HG02678 (cell line): ENCODE data around the gene CLSTN2.
A peak's percentile ranks its signal among the peaks of the same experiment; 100 is the strongest.

Experiments used
- ATAC-seq: cut with Tn5 transposase; IDR thresholded peaks from one replicate; pipeline ENCODE4 v1.9.1; 2021; ENCODE audit warnings: mild to moderate bottlenecking, moderate library complexity; ENCODE audit not compliant: unreplicated experiment

Gene CLSTN2

DNA sequence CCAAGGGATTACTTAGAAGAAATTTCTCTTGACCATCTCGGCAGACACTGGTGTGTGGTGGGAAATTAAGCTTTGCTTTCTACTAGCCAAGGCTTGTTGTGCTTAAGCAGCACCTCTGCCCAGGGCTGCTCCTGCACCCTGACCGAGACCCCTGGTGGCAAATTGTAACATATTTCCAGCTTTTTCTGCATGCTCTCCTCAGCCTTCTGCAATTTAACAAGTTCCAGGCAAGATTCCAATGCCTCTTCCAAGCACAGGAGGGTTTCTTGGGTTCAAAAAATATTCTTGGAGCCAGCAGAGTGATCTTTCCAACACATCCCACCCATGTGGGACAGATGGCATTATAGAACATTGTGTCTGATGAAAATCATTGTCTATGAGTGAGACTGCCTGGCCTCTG is 210.5 kb downstream of the CLSTN2 start:
- ATAC-seq = no peak

DNA sequence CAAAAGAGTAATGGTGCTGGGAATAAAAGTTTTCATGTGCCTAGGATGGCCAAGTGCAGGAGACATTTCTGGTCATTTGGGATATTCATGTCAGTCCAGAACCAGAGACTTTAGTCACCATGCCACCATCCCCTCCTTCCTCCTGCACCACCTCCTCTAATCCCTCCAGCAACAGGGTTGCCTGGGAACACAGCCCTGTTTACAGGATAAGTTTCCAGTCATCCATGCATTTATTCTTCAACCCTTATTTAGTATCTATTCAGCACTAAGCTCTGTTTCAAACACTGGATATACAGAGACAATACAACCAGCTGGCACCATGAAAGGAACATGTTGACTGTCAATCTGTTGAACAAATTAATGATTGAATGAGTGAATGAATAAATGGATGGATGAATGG is 211.7 kb downstream of the CLSTN2 start:
- no peak for ATAC-seq

DNA sequence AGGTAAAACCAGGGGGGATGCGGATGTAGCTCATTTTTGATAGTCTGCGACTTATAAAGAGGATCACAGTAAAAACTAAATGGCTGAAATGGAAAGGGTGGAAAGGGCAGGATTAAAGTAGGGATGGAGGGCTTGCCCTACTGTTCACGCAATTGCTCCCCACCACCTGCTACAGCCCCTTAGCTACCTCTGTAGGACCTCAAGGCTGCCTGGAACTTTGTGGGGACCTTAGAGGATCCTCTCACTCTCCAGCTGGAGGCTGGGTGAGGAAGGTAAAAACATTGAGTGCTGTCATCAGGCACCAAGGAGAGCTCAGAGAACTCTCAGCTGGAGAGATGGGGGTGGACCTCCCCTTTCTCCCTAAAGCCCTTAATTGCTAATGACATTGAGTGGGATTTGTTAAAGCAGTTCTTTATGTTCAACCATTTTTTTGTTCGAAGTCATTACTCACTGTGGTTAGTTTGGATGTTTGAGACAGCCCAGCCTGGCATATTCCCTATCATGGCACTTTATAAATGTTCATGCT is 213.0 kb downstream of the CLSTN2 start:
- ATAC-seq = no peak

DNA sequence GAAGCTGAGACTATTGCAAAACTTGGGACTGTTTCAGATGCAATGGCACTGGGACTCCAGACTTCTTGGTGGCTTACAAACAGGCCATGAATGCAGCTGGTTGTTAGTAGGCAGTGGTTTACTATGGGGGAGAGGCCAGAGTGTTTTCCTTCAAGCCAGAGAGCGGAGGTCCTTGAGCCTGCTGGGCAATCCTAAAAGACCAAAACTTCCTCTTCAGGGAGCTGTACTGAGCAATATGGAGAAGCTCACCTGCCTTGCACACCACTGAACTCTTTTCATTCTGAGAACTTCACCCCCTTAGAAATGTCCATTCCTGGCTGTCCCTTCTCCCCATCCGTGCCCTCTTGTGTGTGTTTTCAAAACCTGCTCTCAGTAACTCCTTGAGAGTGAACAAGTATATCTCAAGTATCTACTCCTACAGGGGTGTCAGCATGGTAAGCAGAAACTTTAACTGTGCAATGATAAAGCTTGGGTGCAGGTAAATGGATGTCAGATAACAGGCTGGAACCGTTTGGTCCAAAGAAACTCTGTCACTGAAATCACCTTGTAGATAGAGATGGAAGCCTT is 213.9 kb downstream of the CLSTN2 start:
- ATAC-seq = no peak

DNA sequence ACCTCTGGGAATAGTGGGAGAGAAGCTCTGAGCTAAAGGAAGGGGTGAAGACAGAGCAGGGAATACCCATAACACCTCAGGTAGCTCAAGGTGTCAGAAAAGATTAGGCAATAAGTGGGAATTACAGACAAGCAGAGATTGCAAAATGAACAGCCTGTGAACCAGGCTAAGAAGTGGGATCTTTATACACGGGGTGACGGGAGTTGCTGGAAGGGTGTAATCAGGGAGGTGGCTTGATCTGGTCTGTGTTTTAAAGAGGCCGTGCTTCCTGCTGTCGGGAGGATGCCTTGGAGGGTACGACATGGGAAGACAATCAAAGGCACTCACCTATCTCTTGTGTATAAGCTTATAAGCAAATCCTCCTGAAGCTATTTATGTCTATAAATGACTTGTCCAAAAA is 216.3 kb downstream of the CLSTN2 start:
- no peak for ATAC-seq

DNA sequence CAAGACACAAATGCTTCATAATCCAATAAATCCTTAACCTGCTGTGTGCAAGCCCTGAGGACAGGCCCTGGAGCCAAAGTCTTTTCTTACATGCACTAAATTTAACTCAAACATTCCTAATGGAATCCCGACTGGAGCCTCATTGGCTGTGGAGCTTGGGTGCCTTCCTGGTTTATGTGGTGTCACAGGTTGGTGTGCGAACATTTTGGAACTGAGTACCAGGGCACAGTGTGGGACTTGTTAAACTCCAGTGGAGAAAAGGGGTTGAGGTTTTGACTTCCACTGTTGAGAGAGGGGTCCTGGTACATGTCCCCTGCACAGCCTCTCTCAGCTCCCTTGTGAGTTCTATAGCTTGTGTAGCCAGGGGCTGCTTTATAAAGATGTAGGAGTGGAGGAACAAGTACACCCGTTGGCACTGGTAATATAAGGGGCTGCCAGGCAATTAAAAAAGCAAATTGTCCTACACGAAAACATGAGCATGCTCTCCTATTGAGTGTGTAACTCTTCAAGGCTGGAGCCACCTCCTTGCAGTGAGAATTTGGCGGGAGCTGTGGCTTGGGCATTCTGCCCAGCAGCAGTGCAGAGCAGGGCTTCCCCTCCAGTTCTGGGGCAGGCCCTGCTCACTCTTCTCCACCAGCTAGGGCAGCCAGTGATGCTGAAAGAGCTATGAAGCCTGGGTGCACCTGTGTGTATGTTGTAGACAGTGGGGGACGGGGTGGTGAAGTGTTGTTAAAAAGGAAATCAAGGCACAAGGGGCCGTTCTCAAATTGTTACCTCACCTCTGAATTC is 218.1 kb downstream of the CLSTN2 start:
- ATAC-seq = no peak

DNA sequence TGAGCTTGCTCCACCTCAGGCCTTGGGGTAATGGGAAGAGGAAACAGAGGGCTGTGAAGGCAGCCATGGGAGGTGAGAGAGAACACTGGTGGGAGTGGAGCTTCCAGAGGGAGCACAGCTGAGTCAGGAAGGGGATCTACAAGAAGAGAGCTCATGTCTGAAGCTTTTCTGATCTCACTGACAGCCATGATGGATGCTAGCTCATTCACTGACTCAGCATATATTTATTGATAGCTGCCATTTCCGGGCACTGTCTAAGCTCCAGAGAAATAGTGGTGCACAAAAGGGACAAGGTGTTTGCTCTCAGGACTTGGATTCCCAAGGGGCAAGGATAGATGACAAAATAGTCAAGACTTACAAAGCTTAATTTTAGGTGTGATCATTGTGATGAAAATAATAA is 218.8 kb downstream of the CLSTN2 start:
- no peak for ATAC-seq

DNA sequence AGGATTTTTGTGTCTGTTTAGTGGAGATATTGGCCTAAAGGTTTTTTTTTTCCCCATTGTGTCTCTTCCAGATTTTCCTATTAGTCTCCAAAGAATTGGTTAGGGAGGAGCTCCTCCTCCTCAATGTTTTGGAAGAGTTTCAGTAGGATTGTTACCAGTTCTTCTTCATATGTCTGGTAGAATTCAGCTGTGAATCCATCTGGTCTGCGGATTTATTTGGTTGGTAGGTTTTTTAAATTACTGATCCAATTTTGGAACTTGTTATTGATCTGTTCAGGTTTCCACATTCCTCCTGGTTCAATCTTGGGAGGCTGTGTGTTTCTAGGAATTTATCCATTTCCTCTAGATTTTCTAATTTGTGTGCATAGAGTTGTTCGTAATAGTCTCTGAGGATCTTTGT is 222.2 kb downstream of the CLSTN2 start:
- no peak for ATAC-seq

DNA sequence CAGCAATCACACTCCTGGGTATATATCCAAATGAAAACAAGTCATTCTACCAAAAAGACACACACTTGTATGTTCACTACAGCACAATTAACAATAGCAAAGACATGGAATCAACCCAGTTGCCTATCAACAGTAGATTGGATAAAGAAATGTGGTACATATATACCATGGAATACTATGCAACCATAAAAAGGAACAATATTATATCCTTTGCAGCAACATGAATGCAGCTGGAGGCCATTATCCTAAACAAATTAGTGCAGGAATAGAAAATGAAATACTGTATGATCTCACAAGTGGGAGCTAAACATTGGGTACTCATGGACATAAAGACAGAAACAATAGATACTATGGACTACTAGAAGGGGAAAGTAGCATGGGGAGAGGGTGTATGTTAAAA is 224.7 kb downstream of the CLSTN2 start:
- ATAC-seq = no peak

DNA sequence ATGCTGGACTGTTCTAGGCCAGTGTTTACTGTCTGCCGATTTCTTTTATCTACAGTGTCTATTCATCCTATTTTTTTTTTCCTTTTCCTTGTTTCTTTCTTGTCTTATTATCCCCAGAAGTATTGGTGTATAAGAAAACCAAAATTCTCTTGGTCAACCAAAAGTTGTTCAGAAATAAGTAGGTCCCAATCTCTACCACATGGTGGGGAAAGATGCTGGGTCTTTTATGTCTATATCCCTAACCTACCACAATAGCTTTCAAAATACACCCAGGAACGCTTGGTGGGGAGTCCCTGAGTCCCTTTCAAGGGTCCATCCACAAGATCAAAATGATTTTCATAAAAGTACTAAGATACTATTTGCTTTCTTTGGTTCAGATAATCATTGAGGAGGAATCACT is 225.6 kb downstream of the CLSTN2 start:
- ATAC-seq = no peak

DNA sequence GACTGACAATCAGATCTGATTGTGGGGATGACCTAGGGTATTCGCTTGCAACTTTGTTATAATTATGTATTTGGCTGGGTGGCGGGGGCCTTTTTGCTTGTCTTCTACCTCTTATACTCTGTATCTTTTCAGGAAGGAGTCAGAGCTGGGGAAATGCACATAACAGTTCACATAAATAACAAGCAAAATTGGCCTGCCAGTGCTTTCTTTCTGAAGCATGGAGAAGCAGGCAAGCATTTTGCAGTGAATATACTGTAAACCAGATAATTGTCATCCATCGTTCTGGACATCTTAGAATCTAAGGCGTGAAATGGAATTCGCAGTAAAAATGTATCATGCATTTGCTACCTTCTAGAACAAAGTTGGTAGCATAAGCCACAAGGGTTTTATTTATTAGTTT is 227.6 kb downstream of the CLSTN2 start:
- no peak for ATAC-seq

DNA sequence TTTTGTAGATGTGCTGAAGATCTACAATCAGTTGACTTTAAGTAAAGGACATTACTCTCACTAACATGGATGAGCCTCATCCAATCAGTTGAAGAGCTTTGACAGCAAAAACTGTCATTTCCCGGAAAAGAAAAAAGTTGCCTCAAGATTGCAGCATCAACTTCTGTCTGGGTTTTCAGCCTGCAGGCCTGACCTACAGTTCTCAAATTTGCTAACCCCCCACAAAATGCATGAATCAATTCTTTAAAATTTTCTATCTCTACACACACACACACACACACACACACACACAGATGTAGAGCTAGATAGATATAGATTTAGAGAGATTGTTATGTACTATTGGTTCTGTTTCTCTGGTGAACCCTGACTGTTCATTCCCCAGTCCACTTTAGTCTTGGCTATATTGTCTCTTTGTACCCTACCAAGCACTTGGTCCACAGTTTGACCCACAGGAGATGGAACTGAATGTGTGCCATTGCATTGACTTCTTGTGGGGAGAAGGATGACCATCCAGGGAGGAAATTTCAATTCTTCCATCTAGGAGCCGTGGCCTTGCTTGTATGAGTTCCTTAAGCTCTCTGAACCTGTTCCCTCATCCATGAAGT is 228.3 kb downstream of the CLSTN2 start:
- ATAC-seq = no peak

DNA sequence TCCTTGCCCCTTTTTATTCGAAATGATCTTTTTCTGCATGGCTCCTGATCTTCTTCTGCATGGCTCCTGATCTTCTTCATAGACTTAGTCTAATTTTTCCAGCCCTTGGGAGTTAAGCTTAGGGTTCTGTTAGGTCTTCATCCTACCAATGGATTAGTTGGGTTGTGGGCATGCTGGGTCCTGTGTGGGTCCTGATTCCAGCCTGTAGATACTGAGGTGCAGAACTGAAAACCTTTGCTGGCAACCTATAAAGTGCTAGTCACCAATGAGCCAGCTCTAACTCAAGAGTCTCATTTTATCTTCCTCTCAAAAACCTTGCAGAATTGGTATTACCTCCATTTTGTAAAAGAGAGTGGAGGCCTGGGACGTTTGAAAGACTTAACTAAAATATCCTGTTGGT is 229.2 kb downstream of the CLSTN2 start:
- ATAC-seq = no peak

DNA sequence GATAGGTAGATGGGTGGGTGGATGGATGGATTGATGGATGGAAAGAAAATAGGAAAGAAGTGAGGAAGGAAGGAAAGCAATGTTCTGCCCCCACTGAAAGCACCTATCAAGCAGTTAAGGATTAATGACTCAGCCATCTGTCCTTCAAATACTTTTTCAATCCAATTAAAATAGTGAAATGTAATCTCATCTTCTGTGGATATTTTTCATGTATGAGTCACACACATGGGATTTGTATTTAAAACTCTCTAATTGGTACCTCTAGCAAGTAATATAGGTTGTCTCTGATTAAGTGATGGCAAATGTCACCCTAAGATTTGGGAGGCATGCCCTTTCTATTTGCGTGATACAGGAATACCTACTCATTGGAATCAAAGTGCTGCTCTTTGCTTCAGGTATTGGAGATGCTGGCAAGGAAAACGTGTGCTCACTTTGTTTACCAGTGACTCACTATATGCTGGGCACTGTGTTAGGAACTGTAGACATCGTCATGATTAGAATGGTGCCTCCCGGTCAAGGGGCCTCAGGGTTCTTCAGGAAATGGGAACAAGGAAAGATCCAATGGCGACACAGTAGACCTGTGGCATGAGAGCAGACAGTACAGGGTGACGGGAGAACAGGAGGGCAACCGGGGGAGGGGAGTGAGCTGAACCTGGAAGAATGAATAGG is 230.1 kb downstream of the CLSTN2 start:
- no peak for ATAC-seq

DNA sequence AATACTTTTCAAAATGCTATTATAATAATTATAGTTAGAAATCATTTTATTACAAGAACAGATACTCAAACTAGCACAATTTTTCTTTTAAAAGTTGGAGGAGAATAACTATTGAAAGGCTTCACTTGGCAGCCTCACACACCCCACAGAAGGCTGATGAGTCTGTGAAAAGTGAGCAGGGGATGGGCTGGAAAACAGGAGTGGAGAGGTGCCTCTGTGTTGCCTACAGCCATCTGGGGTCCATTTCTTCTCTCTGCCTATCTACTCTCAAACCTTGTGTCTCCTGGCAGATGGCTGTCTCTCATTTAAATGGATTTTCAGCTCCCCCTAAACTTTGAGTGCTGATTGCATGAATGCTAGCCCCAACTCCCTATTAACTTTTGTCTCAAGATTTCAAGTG is 230.8 kb downstream of the CLSTN2 start:
- no peak for ATAC-seq

DNA sequence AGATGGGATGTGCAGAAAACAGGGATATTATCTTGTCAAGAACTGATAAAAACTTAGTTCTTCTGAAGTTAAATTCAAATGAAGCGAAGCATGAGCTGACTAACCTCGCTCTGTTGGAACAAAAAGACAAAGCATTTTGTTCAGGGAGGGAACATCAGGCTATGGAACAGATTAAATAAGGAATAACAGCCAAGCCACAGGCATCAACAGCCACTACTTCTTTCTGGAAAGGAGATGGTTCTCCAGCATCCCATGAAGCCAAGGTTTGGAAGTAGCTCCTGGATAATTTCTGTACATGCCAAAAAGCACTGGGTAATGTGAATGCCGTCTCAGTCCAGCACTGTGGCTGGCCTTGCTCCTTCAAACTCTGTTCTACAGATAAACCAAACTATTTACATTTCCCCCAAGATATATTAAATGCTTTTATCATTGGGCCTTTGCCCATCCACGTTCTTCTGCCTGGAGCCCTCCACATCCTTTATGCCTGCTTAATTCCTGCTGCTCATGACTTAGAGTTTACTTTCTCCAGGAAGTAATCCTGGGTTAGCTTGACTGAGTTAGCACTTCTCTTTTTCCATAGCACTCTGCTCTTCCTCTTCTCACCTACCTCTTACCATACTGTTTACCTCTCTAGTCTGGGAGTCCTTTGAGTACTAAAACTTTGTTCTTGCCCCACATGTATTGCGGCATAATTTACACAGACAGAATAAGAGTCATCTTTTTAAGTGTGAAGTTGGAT is 232.0 kb downstream of the CLSTN2 start:
- ATAC-seq = no peak

DNA sequence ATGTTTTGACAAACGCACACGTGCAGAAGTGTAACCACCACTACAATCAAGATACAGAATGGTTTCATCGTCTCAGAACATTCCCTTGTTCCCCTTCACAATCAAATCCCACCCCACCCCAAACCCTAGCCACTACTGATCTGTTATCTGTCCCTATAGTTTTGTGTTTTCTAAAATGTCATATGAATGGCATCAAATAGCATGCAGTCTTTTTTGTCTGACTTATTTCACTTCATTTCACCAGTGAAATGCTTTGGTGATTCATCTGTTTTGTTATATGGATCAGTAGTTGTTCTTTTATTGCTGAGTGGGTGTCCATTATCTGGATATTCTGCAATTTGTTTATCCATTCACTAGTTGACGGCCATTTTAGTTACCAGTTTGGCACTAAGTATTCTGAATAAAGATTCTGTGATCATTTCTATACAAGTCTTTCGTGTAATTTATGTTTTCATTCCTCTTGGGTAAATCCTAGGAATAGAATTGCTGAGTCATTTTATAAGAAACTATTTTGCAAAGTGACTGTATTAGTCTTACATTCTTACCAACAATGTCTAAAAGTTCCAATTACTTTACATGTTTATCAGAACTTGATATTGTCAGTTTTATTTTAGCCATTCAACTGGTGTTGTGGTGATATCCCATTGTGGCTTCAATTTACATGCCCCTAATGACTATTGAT is 232.8 kb downstream of the CLSTN2 start:
- ATAC-seq = no peak

DNA sequence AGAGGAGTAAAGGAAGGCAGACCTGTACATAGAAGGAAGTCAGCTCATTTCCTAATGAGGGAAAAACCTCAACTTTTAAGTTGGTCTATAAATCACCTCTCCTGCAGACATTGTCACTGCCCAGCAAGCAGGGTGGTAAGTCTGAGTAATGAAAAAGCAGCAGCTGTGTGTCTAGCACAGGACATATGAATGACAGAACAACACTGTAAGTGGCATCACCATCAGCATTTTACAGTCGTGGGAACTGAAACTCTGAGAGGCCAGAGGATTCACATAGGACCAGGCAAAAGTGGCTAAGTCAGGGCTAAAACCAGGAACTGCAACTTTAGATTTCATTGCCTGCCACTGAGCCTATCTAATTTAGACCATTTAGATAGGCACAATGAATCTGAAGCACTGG is 235.6 kb downstream of the CLSTN2 start:
- ATAC-seq = peak; percentile 96

DNA sequence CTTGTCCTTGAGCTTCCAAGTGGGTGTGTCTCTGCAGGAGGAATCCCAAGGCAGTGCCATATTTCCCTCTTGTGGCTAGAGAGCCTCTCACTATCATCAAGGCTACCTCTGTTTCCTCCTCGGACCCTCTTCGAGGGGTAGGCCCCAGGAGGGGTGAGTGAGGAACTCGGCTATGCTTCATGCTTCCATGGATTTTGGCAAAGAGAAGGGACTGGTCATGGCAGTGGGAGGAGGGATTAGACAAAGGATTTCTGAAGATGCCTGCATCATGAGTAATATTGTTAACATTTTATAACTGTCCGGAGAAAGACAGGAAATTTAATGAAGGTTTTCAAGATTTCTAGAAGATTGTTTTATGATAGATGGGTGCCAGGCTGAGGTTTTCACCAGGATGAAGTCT is 241.5 kb downstream of the CLSTN2 start:
- ATAC-seq = no peak

DNA sequence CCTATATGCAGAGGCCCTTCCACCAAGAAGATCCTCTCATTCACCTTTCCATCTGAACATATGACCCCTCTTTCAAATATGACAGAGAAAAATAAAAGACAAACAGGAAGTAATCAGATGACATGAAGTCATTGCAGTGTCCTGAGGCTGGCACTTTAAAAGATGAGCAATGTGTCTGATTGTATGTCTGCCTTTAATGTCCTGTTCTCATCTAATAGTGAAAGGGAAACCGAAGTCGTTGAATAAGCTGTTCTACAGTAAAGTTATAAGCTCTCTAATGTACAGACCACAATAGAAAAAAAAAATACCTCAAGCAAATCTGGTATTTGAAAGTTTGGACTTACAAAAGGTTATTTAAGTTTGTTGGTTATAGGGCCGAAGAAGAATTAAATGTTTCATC is 243.0 kb downstream of the CLSTN2 start:
- ATAC-seq = no peak
